SK-N-SH treated with all-trans-retinoic acid at 6 μM for 48 hours (cell line): ENCODE results near the gene DNAJC24.

ENCODE experiments used
- ARNTL ChIP-seq: fragments of 450-650 bp; formaldehyde crosslinking; IDR thresholded peaks from 2 replicates; pipeline ENCODE4 v1.5.0; 2020; ENCODE audit warnings: low read depth, mild to moderate bottlenecking, moderate library complexity, borderline replicate concordance
- GLIS3 ChIP-seq: fragments of 250-450 bp; sonication (Bioruptor Pico); IDR thresholded peaks from 2 replicates; pipeline ENCODE4 v1.5.0; 2020; ENCODE audit warnings: mild to moderate bottlenecking, moderate library complexity
- PATZ1 ChIP-seq: fragments of 250-450 bp; sonication (Bioruptor Pico); IDR thresholded peaks from 2 replicates; pipeline ENCODE4 v1.8.0; 2020; ENCODE audit warnings: mild to moderate bottlenecking, moderate library complexity, borderline replicate concordance
- PPARA ChIP-seq: fragments of 250-450 bp; sonication (Bioruptor Pico); IDR thresholded peaks from 2 replicates; pipeline ENCODE4 v1.5.0; 2020; ENCODE audit warnings: mild to moderate bottlenecking, borderline replicate concordance
- RARB ChIP-seq: fragments of 250-450 bp; sonication (Bioruptor Pico); IDR thresholded peaks from 2 replicates; pipeline ENCODE4 v1.8.0; 2021; ENCODE audit warnings: mild to moderate bottlenecking, moderate library complexity
- TCF4 ChIP-seq: fragments of 250-450 bp; sonication (Bioruptor Pico); IDR thresholded peaks from 2 replicates; pipeline ENCODE4 v1.8.0; 2021; ENCODE audit warnings: mild to moderate bottlenecking, moderate library complexity, borderline replicate concordance
- TOX ChIP-seq: fragments of 250-450 bp; sonication (Bioruptor Pico); IDR thresholded peaks from 2 replicates; pipeline ENCODE4 v1.8.0; 2021; ENCODE audit warnings: mild to moderate bottlenecking, moderate library complexity, borderline replicate concordance
- TSHZ2 ChIP-seq: fragments of 250-450 bp; sonication (Bioruptor Pico); IDR thresholded peaks from 2 replicates; pipeline ENCODE4 v1.5.0; 2020; ENCODE audit warnings: mild to moderate bottlenecking, moderate library complexity
- ZFP3 ChIP-seq: fragments of 250-450 bp; sonication (Bioruptor Pico); IDR thresholded peaks from 2 replicates; pipeline ENCODE4 v1.5.0; 2020; ENCODE audit warnings: mild to moderate bottlenecking, moderate library complexity
- ZFP30 ChIP-seq: fragments of 450-650 bp; formaldehyde crosslinking; IDR thresholded peaks from 2 replicates; pipeline ENCODE4 v1.5.0; 2022; ENCODE audit warnings: mild to moderate bottlenecking, moderate library complexity
- ZNF565 ChIP-seq: fragments of 450-650 bp; formaldehyde crosslinking; conservative IDR thresholded peaks from 2 replicates; pipeline ENCODE4 v1.5.0; 2020; ENCODE audit warnings: low read depth, mild to moderate bottlenecking, moderate library complexity

DNA sequence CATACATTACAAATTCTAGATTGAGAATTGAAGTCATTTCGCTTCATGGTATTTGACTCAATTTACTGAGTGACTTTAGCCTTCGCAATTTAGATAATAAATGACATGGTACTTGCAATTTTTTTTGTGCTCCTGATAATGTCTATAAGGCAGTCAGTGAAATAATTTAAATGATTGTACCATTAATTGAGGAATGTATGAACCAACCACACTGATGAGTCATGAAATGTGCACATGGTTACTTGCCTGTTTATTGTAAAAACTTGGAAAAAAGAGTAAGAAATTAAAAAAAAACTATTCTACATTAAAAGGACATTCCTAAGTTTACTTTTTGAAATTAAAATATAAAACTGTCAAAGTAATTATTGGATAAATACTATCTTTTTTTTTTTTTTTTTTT lies 43.3 kb downstream of the DNAJC24 start:
- TF ChIP-seq ZFP30 (CRISPR knock-in tag): no peak
- TF ChIP-seq GLIS3 (CRISPR knock-in tag): no peak
- TF ChIP-seq TSHZ2 (CRISPR knock-in tag): no peak
- TF ChIP-seq ZNF565 (CRISPR knock-in tag): no peak
- TF ChIP-seq PATZ1: no peak
- no peak for TF ChIP-seq ARNTL (CRISPR knock-in tag)
- no peak for TF ChIP-seq TOX (CRISPR knock-in tag)
- TF ChIP-seq PPARA (CRISPR knock-in tag): no peak
- TF ChIP-seq TCF4 (CRISPR knock-in tag): no peak
- no peak for TF ChIP-seq RARB (CRISPR knock-in tag)
- TF ChIP-seq ZFP3: no peak
